Measurements from ENCODE around the gene MIB2. TPM values are rescaled to one million over a fixed set of nuclear protein-coding genes. Genes with fewer than 3 reads are reported as not detected.
A peak's percentile ranks its signal among the peaks of the same experiment; 100 is the strongest.

Gene MIB2
- 10 to 100 TPM; 31.1 to 36.1 TPM for total RNA-seq

DNA sequence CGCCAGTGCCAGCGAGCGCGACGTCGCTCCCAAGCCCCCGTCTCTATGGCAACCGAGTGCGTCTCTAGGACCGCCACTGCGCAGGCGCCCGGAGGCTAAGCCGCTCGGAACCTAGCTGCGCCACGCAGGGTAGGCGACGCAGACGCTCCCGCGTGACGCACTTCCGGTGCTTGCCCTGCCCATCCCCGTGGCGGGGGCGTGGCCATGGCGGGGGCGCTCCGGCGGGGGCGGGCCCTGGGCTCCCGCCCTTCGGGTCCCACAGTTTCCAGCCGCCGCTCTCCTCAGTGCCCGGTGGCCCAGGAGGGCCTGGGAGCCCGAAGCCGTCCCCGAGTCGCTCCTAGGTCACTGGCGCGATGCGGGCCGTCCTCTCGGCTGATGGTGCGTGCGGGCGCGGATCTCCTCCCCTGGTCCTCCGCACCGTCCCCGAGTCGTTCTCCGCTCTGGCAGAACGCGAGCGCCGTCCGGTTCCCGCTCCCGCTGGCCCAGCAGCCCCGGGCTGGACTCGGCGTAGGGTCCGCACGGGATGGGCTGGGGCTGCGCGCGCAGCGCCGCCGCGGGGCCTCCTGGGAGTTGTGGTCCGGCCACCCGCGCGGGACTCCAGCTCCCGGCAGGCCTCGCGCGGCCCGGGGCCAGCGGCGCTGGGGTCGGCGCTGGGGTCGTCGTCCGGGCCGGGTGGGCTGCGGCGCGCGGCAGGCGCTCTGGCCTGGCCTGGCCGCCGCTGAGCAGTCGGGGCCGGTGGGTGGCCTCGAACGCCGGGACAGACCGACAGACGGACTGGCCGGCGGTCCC is at the start of gene MIB2:
Gene MIB2 (plus strand): TSS at position 245 of the 789 bp plus-strand sequence. CDS start 7,953 bp downstream, outside the sequence.
- peak within 1 kb of the TSS; percentile 90 for H3K27ac Mint-ChIP-seq
- no peaks in the 10 kb centered on the region for H3K27me3 Mint-ChIP-seq
- peak within 1 kb of the TSS; percentile 90 for H3K4me3 Mint-ChIP-seq
- H3K36me3 Mint-ChIP-seq: peaks cover 6% of the 10 kb centered on the region
- CTCF ChIA-PET: interaction anchor here (0.6 to 1.1 kb wide), 3 partner anchors 14 to 290 kb away, joined by 3 to 5 read pairs (median 4); no protein-coding TSS in a partner anchor
- POLR2A ChIA-PET: interaction anchor here (1.0 to 1.3 kb wide), 5 partner anchors 14 to 208 kb away, joined by 3 read pairs; no protein-coding TSS in a partner anchor
- peak; percentile 97 for DNase-seq
- H3K4me1 Mint-ChIP-seq (ENCODE audit: low read depth): peaks cover 18% of the 10 kb centered on the region
- no peaks in the 10 kb centered on the region for H3K9me3 Mint-ChIP-seq
- intact Hi-C loops (cut with micrococcal nuclease): loop anchor here (1.0 to 2.0 kb wide), 4 partner anchors 15 to 240 kb away; partner anchors contain the start of genes AURKAIP1, CDK11B and SSU72

- H3K27ac Mint-ChIP-seq: peak overlapping the region; percentile 45
- H3K36me3 Mint-ChIP-seq: peaks cover 26% of the 10 kb centered on the region
- ChIA-PET POLR2A (no interaction called here), CTCF (interaction anchor here (0.6 kb wide), 1 partner anchor 74 kb away, joined by 3 read pairs; no protein-coding TSS in a partner anchor)
- no peaks in the 10 kb centered on the region for H3K9me3 Mint-ChIP-seq
- H3K4me1 Mint-ChIP-seq (ENCODE audit: low read depth): peaks cover 37% of the 10 kb centered on the region
- no peaks in the 10 kb centered on the region for H3K27me3 Mint-ChIP-seq
- intact Hi-C loops (cut with micrococcal nuclease): no loop called here
- no peak for DNase-seq
- no peak overlapping the region for H3K4me3 Mint-ChIP-seq
Measured at GRCh38 chr1:1567152-1567875, 48.0 kb upstream of the MIB2 start.

GRCh38 chr1:1567891-1568291 is 47.4 kb upstream of the MIB2 start:
- no peaks in the 10 kb centered on the region for H3K27me3 Mint-ChIP-seq
- H3K4me3 Mint-ChIP-seq: no peak overlapping the region
- H3K36me3 Mint-ChIP-seq: peaks cover 26% of the 10 kb centered on the region
- peaks cover 39% of the 10 kb centered on the region for H3K4me1 Mint-ChIP-seq (ENCODE audit: low read depth)
- DNase-seq: no peak
- ChIA-PET CTCF (interaction anchor here (0.6 kb wide), 1 partner anchor 75 kb away, joined by 3 read pairs; no protein-coding TSS in a partner anchor), POLR2A (interaction anchor here (0.6 kb wide), 1 partner anchor 46 kb away, joined by 3 read pairs; no protein-coding TSS in a partner anchor)
- H3K9me3 Mint-ChIP-seq: no peaks in the 10 kb centered on the region
- intact Hi-C loops (cut with micrococcal nuclease): no loop called here
- H3K27ac Mint-ChIP-seq: no peak overlapping the region

DNA sequence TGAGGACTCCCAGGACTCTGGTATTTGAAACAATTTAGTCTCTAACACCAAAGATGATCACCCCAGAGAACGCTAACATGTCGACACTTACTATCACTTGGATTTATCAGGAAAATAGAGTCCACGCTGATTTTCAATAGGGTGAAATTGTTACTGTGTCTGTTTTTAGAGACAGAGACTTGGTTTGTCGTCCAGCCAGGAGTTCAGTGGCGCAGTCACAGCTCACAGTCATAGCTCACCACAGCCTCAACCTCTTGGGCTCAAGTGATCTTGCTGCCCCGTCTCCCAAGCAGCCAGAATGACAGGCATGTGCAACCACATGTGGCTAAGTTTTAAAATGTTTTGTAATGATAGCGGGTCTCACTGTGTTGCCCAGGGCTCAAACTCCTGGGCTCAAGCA is 46.0 kb upstream of the MIB2 start:
- intact Hi-C loops (cut with micrococcal nuclease): no loop called here
- H3K4me1 Mint-ChIP-seq (ENCODE audit: low read depth): peaks cover 42% of the 10 kb centered on the region
- POLR2A ChIA-PET: no interaction called here
- H3K9me3 Mint-ChIP-seq: no peaks in the 10 kb centered on the region
- H3K36me3 Mint-ChIP-seq: peaks cover 22% of the 10 kb centered on the region
- H3K4me3 Mint-ChIP-seq: no peak overlapping the region
- no peak for DNase-seq
- H3K27me3 Mint-ChIP-seq: no peaks in the 10 kb centered on the region
- CTCF ChIA-PET: no interaction called here
- H3K27ac Mint-ChIP-seq: no peak overlapping the region

GRCh38 chr1:1573843-1574720 is 41.2 kb upstream of the MIB2 start:
- POLR2A ChIA-PET: interaction anchor here (0.9 kb wide), 1 partner anchor 23 kb away, joined by 3 read pairs; no protein-coding TSS in a partner anchor
- peaks cover 36% of the 10 kb centered on the region for H3K4me1 Mint-ChIP-seq (ENCODE audit: low read depth)

DNA sequence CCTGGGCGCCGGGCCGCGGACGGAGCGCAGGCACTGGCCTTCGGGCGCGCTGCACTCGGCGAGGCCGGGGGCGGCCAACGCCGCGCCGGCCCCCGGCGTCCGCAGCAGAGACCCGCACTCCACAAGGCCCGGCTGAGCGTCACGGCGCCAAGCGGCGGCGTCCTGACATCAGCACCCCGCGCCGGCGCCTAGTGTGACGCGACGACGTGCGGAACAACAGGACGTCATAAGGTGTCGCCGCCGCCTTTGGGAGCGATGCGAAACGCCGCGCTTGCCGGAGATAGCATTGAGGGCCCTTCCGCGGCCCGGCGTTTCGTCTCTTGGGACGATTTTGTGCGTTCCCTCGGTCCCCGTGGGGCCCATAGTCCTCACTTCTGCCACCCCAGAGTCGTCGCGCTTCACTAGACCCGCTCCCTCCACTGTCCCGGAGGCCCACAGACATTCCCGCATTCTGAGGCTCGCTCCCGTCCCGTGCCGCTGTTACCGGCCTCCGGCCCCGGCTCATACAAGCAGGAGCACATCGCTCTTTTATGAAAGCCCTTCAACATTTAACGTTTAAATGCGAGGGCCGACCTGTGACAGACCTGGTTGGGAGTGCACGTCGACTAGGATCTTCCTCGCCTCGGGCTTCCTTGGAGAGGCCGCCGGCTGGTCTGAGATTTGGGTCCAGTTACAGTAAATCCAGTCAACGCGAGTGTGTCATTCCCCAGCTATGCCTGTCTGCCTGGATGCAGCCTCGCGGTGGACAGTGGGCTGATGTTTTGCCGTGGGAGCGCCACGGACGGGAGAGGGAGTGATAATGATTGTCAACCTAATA is 40.4 kb upstream of the MIB2 start, which contains the start of gene SSU72:
Gene SSU72 (minus strand): TSS at position 143 of the 817 bp plus-strand sequence. CDS start 306 bp downstream, outside the sequence.
- Mint-ChIP-seq H3K27ac (peak within 1 kb of the TSS; percentile 96), H3K4me1 (ENCODE audit: low read depth) (peaks cover 27% of the 10 kb centered on the region), H3K36me3 (peaks cover 11% of the 10 kb centered on the region), H3K27me3 (no peaks in the 10 kb centered on the region), H3K4me3 (peak within 1 kb of the TSS; percentile 94), H3K9me3 (no peaks in the 10 kb centered on the region)
- ChIA-PET CTCF (no interaction called here), POLR2A (interaction anchor here (0.9 kb wide), 1 partner anchor 22 kb away, joined by 3 read pairs; no protein-coding TSS in a partner anchor)
- peak; percentile 94 for DNase-seq
- intact Hi-C loops (cut with micrococcal nuclease): loop anchor here (1.0 to 5.0 kb wide), 3 partner anchors 40 to 147 kb away; partner anchors contain the start of genes ATAD3A, CDK11A and MIB2

More at GRCh38 chr1:1573843-1574720, 41.2 kb upstream of the MIB2 start:
- H3K36me3 Mint-ChIP-seq: peaks cover 13% of the 10 kb centered on the region
- intact Hi-C loops (cut with micrococcal nuclease): loop anchor here (1.0 to 5.0 kb wide), 3 partner anchors 41 to 148 kb away; partner anchors contain the start of genes ATAD3A, CDK11A and MIB2
- no peaks in the 10 kb centered on the region for H3K27me3 Mint-ChIP-seq
- peak overlapping the region; percentile 94 for H3K27ac Mint-ChIP-seq
- peak; percentile 79 for DNase-seq
- CTCF ChIA-PET: no interaction called here
- H3K4me3 Mint-ChIP-seq: peak overlapping the region; percentile 88
- H3K9me3 Mint-ChIP-seq: no peaks in the 10 kb centered on the region

- Mint-ChIP-seq H3K27me3 (no peaks in the 10 kb centered on the region), H3K4me3 (no peak overlapping the region), H3K4me1 (ENCODE audit: low read depth) (peaks cover 14% of the 10 kb centered on the region), H3K36me3 (peaks cover 4% of the 10 kb centered on the region), H3K9me3 (no peaks in the 10 kb centered on the region), H3K27ac (no peak overlapping the region)
- DNase-seq: no peak
- CTCF ChIA-PET: interaction anchor here (1.2 kb wide), 1 partner anchor 26 kb away, joined by 3 read pairs; no protein-coding TSS in a partner anchor
- intact Hi-C loops (cut with micrococcal nuclease): no loop called here
- POLR2A ChIA-PET: interaction anchor here (1.0 kb wide), 1 partner anchor 37 kb away, joined by 4 read pairs; no protein-coding TSS in a partner anchor
Measured at GRCh38 chr1:1577367-1578011, 37.8 kb upstream of the MIB2 start.

DNA sequence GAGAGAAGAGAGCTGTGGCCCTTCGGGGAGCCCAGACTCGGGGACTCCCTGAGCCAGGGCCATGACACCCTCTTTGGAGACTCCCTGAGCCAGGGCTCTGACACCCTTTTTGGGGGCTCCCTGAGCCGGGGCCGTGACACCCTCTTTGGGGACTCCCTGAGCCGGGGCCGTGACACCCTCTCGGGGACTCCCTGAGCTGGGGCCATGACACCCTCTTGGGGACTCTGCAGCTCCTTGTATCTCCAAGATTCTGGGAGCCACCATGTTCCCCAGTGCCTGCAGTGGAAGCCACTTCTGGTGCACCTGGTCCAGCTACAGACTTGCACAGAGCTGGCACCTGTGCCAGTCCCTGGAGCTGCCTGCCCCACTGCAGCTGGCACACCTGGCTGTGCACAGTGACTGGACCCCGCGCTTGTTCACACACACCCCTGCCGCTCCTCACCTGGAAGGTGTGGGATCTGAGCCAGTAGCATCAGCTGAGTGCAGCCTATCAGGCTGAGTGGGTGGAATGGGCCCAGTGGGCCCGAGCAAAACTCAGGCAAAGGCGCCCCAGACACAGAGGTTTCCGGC is 36.8 kb upstream of the MIB2 start:
- Mint-ChIP-seq H3K4me1 (ENCODE audit: low read depth) (peaks cover 11% of the 10 kb centered on the region), H3K36me3 (peaks cover 4% of the 10 kb centered on the region), H3K4me3 (no peak overlapping the region), H3K9me3 (no peaks in the 10 kb centered on the region), H3K27me3 (no peaks in the 10 kb centered on the region), H3K27ac (no peak overlapping the region)
- DNase-seq: no peak
- POLR2A ChIA-PET: interaction anchor here (1.0 kb wide), 1 partner anchor 36 kb away, joined by 4 read pairs; no protein-coding TSS in a partner anchor
- intact Hi-C loops (cut with micrococcal nuclease): no loop called here
- CTCF ChIA-PET: no interaction called here

GRCh38 chr1:1582585-1583346 is 32.5 kb upstream of the MIB2 start:
- Mint-ChIP-seq H3K36me3 (no peaks in the 10 kb centered on the region), H3K4me1 (ENCODE audit: low read depth) (no peaks in the 10 kb centered on the region), H3K9me3 (no peaks in the 10 kb centered on the region), H3K27me3 (no peaks in the 10 kb centered on the region), H3K27ac (no peak overlapping the region), H3K4me3 (no peak overlapping the region)
- intact Hi-C loops (cut with micrococcal nuclease): no loop called here
- no peak for DNase-seq
- ChIA-PET CTCF (no interaction called here), POLR2A (no interaction called here)

Measured in activated CD4-positive, alpha-beta memory T cell treated with anti-CD3 and anti-CD28 coated beads for 36 hours (primary cell).